NCI-H2107 treated with DMSO at 0.1 percent for 48 hours (cell line): ENCODE data around the gene DAAM2.

Experiments used
- DNase-seq: peaks from one replicate; lab custom pipeline; 2025; ENCODE audit not compliant: unreplicated experiment; lab: John Stamatoyannopoulos, UW

DAAM2 gene

DNA sequence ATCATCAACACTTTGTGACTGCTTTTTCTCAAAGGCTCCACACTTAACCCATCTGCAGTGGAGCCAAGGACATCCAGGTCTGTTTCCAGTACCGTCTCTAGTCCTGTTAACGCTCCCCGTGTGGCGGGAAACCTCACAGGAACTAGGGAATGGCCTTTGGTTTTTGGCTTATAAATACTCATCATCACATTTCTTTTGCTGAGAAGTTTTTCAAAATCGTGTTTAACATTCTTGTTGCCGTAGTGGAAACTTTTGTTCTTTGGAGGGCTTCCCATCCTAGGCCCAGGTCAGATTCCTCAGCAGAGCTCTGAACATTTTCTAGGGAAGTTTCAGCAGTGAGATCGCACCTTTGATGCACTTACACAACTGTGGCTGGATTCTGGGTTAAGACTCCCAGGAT, 24.6 kb downstream of the DAAM2 start:
- no peak for DNase-seq

- DNase-seq: no peak
Measured at GRCh38 chr6:39818695-39819094, 26.5 kb downstream of the DAAM2 start.

DNA sequence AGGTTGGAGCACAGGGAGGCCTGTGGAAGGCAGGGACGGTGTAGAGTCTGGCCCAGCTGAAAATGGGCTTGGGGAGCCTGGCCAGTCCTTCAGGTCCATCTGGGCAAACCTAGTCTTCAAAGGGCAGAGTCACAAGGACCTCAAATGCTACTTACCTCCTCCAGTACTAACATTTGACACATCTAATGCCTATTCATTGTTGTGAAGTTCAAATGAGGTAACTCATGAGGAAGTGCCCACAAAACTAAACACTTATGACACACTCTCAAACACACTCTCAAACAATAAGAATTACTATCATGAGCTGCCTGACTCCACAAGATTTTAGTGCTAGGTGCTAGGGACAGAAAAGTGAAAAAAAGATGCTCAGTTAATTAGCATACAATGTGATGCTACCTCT, 27.1 kb downstream of the DAAM2 start:
- DNase-seq: no peak

GRCh38 chr6:39819676-39820075, 27.5 kb downstream of the DAAM2 start:
- DNase-seq: no peak

DNA sequence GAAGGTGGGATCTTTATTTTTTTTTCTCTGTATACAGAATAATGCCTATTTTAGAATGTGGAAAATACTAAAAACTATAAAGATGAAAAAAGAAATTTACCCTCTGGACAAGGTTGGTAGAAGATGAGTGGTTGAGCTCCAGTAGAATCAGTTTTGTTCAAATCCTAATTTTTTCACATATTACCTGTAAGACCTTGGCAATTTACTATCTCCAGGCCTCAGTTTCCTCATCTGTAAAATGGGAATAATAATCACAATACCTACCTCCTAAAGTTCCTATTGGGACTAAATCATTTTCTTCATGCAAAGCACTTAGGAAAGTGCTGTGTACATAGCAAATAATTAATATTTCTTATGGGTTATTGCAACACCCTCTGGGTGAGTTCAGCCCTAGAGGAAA, 28.4 kb downstream of the DAAM2 start:
- DNase-seq: no peak

DNA sequence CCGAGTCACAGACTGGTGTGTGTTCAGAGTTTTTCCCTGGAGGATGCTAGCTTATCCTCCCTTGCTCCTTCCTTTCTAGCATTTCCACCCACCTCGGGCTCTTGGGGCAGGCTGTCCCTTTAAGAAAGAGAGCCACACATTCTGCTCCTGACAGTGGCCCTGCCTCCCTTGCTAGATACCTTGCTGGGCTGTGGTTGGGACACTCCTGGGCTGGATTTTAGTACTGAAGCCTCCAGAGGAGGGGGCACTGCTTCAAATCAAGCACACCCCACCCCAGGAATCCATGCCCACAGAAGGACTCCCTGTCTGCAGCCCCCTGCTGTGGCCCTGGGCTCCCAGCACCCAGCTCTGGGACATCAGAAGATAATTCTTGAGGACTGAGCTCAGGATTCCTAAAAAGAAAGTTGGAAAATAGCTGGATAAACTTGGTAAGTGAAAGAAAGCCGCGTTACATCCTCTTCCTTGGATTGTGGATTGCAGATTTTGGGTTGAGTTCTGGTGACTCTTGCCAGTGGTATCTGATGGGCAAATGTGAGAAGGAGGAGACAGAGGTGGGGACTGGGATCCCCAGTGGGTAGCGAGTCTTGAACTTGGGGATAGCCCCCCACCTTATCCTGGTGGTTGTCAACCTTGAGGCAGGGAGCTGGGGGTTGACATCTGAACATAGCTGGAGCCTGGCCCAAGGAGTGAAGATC, 29.0 kb downstream of the DAAM2 start:
- DNase-seq: no peak

DNA sequence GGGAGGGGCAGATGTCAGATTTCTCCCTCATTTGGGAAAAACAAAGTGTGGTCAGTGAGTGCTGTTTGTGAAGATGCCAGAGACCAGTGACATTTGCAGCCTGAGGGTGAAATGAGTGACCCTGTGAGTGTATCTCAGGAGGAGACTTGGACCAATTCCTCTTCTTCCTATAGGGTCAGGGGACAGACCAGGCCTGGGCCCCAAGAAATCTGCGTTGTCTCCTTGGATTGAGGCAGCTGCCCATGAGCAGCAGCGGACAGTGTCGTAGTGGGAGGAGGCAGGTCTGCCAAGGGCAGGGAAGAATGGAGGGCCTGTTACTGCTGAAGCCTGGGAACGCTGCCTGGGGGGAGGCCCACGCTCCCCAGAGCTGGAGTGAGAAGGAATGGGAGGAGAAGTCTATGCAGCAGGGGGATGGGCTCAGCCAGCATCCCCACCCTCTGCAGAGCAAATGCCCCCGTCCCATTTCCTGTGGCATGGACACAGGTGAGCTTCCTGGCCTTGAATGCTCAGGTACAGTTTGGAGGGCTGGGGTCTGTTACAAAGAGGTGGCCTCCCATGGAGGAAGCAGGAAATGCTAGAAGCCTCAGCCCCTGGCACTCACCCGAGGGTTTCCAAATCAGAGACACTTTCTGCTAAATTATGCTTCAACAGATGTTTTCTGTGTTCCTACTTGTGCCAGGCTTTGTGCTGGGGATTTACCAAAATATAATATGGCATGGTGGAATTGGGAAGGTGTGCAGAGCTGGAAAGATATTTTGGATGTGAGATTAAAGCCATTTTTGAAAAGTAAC, 29.8 kb downstream of the DAAM2 start:
- DNase-seq: no peak

DNA sequence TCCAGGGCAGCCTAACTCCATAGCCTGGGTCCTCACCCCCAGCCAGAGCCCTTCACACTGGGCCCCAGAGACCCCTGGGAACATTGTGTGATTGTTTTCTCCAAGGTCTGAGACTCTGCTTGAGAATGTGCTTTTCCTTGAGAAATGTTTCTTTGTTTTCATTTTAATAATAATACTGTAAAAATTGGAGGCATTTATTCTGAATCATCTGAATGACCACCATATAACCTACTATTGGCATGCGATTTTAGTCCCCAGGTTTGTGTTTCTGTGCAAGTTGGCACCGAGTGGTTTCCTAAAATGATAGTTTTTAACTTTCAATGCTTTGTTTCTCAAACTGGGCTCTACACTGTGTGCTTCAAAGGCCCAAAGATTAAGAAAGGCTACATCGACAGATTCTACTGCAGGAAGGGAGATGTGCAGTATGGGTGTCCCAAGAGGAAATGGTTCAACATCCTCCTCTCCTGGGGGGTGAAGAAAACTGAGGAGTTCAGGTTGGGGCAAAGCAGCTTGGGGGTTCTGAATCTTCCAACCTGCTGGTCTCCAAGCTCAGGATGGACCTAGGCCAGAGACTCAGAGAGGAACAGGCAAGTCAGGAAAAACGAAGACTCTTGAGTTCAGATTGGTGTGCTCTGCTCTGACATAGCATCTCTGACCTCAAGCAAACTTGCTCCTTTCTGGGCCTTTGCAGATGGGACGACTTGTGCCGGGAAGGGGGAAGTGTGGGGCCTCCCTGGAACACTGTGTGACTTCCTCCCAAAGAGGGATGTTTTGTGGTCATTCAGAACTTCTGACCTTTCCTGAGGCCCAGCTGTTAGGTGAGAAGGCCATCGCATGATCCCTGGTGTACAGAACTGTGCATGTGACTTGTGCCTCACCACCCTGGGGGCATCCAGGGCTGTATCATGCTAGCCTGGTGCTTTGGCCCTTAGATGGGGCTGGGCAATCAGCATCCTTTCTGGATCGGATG, 31.0 kb downstream of the DAAM2 start:
- no peak for DNase-seq

GRCh38 chr6:39824030-39824926, 32.1 kb downstream of the DAAM2 start:
- DNase-seq: peak; percentile 31

- no peak for DNase-seq
Measured at GRCh38 chr6:39829331-39829730, 37.2 kb downstream of the DAAM2 start.

DNA sequence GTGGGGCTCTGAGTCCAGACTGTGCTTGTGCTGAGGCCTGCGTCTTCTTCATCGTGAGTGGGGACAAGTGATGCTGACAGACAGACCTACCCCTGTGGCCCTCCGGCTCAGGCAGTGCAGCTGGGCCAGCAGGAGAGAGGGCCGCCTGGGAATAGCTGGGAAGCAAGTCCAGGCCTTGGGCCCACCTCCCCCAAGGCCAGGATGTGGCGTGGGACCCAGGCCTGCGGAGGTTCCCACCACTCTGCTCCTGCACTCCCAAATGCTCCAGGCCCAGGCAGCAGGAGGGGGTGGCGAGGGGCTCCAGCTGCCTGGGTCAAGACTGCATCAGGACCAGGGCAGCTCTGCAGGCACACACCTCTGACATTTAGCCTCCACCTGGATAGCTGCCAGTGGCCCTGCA, 38.3 kb downstream of the DAAM2 start:
- DNase-seq: no peak

DNA sequence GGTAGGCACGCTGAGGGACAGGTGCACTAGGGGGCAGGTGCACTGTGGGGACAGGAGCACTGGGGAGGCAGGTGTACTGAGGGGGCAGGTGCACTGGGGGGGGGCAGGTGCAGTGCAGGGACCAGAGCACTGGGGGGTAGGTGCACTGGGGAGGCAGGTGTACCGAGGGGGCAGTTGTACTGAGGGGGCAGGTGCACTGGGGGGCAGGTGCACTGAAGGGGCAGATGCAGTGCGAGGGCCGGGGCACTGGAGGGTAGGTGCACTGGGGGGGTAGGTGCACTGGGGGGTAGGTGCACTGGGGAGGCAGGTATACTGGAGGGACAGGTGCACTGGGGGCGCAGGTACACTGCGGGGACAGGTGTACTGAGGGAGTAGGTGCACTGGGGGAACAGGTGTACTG, 39.5 kb downstream of the DAAM2 start:
- DNase-seq: no peak

GRCh38 chr6:39834278-39834677, 42.1 kb downstream of the DAAM2 start:
- DNase-seq: no peak

- DNase-seq: no peak
Measured at GRCh38 chr6:39834866-39835265, 42.7 kb downstream of the DAAM2 start.

- DNase-seq: no peak
Measured at GRCh38 chr6:39835821-39836295, 43.7 kb downstream of the DAAM2 start.

GRCh38 chr6:39836606-39837005, 44.4 kb downstream of the DAAM2 start:
- DNase-seq: no peak

DNA sequence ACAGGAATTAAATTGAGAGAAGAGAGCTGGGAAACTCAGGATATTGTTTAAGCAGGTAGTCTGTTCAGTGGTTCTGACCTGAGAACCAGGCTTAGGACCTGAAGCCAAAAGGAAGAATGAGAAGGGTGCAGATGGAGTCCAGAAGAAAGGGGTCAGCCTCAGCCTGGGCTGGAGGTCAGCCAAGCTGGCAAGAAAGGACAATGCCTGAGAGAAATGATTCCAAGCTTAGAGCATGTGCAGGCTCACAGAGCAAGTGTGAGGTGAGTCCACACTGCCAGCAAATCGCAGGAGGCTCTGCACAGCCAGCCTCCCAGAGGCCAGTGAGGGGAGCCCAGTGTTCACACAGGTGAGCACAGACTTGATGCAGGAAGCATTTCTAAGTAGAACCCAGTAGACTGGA, 47.3 kb downstream of the DAAM2 start:
- no peak for DNase-seq

- DNase-seq: no peak
Measured at GRCh38 chr6:39840781-39841180, 48.6 kb downstream of the DAAM2 start.

GRCh38 chr6:39841291-39841690, 49.1 kb downstream of the DAAM2 start:
- DNase-seq: no peak

DNA sequence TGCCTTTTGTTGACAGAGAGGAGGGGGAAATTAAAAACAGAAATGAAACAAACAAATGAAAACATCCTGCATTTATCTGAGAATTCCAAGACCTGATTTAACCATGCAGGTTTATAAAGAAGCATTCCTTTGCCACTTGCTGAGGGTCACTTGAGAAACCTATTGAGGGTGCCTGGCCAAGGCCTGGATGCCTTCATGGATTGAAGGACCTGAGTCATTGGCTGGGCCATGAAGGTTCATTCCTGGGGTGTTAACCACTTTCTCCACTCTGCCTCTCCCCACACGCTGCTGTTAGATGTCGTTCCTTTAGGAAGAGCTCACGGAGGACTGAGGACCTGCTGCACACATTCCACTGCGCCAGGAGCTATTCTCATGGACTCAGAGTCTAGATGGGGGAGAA, 49.7 kb downstream of the DAAM2 start:
- no peak for DNase-seq
